ENCODE results near the gene PTPRD.

The PTPRD gene

GRCh38 chr9:9612755-9613154, 1000.0 kb downstream of the PTPRD start:
- DNase-seq (ENCODE audit: low read depth, low spot score) = no peak

- no peak for DNase-seq (ENCODE audit: low read depth, low spot score)
Measured at GRCh38 chr9:9612270-9612669, 1000.5 kb downstream of the PTPRD start.

GRCh38 chr9:9605681-9606080, 1007.1 kb downstream of the PTPRD start:
- DNase-seq (ENCODE audit: low read depth, low spot score) = no peak

DNA sequence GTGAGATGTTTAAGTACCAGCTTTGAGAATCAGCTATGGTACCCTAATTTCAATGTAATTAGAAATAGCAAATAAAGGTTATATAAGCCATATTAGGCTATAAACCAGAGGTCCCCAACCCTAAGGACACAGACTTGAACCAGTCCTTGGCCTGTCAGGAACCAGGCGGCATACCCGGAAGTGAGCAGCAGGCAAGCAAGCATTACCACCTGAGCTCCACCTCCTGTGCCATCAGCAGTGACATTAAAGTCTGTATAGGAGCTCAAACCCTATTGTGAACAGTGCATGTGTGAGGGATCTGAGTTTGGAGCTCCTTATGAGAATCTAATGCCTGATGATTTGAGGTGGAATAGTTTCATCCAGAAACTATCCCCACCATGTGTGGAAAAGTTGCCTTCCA, 1009.5 kb downstream of the PTPRD start:
- DNase-seq (ENCODE audit: low read depth, low spot score) = no peak

GRCh38 chr9:9598723-9599122, 1014.1 kb downstream of the PTPRD start:
- DNase-seq (ENCODE audit: low read depth, low spot score) = no peak

- no peak for DNase-seq (ENCODE audit: low read depth, low spot score)
Measured at GRCh38 chr9:9592104-9592503, 1020.7 kb downstream of the PTPRD start.

GRCh38 chr9:9585920-9586319, 1026.9 kb downstream of the PTPRD start:
- no peak for DNase-seq (ENCODE audit: low read depth, low spot score)

GRCh38 chr9:9574080-9574479, 1038.7 kb downstream of the PTPRD start:
- DNase-seq (ENCODE audit: low read depth, low spot score) = no peak

GRCh38 chr9:9565700-9566099, 1047.1 kb downstream of the PTPRD start:
- DNase-seq (ENCODE audit: low read depth, low spot score) = no peak

DNA sequence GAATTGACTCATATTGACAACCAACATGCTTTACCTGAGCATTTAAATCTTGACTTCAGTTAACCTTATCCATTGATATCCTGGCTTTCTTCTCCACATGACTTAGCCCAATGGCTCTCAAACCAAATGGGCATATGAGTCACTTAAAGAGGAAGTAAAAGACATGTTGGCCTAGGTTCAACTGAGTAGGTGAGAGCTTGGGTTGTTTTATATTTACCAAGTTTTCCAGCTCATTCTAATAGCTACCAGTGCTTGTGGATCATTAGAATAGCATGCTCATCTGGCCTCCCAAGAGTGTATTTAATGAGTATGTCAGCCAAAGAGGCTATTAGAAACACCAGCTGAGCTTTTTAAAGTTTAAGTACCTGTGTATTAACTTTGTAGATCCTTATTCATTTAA, 1049.0 kb downstream of the PTPRD start:
- DNase-seq (ENCODE audit: low read depth, low spot score) = no peak

GRCh38 chr9:9560382-9561035, 1052.3 kb downstream of the PTPRD start:
- no peak for DNase-seq (ENCODE audit: low read depth, low spot score)

DNA sequence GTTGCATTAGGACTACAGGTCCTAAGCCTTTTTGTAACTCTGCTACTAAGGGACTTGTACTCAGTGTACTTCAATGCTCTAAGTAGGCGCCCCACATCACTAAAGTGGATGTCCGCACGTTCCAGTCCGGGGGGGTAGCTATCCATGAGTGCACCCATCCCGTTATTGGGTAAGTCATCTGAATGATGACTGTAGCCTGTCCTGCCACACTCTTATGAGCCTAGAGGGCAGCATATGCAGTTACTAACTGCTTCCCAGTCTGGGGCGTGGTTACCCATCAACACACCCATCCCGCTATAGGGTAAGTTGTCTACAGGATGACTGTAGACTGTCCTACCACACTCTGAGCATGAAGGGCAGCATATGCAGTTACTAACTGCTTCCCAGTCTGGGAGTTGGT, 1053.9 kb downstream of the PTPRD start:
- no peak for DNase-seq (ENCODE audit: low read depth, low spot score)

GRCh38 chr9:9557804-9558334, 1054.9 kb downstream of the PTPRD start:
- no peak for DNase-seq (ENCODE audit: low read depth, low spot score)

- no peak for DNase-seq (ENCODE audit: low read depth, low spot score)
Measured at GRCh38 chr9:9556865-9557803, 1055.7 kb downstream of the PTPRD start.

GRCh38 chr9:9552665-9553064, 1060.1 kb downstream of the PTPRD start:
- DNase-seq (ENCODE audit: low read depth, low spot score) = no peak

- DNase-seq (ENCODE audit: low read depth, low spot score) = no peak
Measured at GRCh38 chr9:9538766-9539165, 1074.0 kb downstream of the PTPRD start.

DNA sequence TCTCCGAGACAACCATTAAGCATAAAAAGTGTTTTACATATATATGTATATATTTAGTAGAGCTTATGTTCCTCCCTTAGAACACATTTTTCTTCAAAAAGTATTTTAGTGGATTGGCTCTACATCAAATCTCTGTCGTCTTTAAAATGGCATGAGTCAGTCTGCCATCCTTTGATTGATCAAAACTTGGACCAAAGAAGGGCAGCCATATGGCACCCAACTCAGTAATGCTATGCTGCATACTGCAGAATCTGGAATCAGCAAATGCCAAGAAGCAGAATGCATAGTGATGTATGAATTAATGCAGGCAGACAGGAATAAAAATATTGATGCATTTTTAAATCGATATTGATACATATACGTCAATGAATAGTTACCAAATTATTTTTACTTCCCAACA, 1074.4 kb downstream of the PTPRD start:
- DNase-seq (ENCODE audit: low read depth, low spot score) = no peak

DNA sequence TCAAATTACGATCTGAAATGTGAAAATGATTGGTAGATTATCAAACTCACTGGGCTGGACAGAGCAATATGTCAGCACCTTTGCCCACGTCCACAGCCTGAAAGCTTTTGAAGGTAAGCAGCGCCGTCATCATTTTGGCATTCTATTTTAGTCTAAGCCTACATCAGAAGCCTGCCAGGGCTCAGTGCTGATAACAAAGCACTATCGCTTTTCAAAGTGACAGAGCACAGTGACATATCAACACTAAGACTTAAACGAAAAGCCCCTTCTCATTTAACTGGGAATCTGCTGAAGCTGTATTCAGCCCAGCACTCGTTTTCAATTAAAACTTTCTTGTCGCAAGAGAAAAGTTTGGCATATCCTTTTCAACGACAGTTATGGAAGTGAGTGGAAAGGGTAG, 1076.3 kb downstream of the PTPRD start:
- DNase-seq (ENCODE audit: low read depth, low spot score) = no peak

DNA sequence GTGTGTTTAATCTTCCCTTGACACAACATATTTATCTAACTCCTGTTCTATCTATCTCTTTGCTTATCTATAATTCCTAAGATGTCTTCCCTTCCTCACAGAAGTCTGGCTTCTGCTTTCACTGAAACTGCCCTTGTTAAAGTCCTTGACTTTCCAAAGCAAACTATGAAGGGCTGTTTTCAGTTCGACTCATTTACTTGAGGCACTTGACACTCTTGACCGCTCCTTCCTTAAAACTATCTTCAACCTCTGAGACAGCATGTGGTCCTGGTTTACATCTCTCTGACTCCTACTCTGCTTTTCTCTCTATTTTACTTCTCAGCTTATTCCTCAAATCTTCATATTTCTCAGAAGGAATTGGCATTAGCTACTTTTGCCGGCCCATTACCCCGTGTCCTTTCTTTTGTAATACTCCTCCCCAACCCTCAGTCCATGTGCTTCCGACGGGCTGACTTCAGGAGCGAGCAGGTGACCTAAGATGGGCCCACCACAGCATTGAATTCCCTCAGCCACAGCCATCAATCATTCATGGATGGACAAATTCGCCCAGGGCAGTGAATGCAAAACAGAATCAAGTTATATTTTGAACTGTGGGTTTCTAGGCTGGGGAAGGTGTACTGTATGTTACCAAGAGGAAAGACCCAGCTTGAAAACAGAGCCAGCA, 1089.2 kb downstream of the PTPRD start:
- no peak for DNase-seq (ENCODE audit: low read depth, low spot score)

- DNase-seq (ENCODE audit: low read depth, low spot score) = no peak
Measured at GRCh38 chr9:9522406-9522805, 1090.4 kb downstream of the PTPRD start.

DNA sequence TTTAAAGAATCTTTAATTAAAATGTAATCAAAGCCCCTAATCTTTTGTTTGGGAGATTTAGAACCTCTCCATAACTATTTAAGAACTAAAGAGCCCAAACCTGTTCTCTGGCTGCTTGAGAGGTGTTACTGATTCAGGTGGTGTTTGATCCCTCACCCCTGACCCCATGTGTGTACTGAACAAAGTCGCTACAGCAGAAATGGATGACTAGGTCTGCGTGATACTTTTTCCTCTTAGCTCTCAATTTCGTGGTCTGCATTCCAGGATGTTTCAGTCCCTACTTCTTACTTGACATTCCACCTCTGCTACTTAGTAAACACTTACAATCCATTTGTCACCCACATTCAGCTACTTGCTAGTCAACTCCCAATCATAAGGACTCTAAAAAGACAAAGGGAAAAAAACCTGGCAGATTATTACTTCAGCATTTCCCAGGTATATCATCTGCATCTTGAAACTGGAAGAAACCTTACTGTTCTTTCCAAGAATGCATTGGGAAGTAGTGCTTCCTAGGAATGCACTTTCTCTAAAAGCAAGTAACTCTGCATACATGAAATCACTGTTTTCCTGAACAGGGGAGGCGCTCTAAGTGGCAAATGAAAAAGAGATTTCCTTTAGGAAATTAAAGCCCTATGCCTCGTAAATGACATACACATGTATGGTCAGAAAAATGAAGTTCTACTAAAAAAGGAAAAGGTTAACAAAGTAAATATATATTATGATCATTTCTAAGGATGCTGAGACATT, 1091.6 kb downstream of the PTPRD start:
- DNase-seq (ENCODE audit: low read depth, low spot score) = no peak

GRCh38 chr9:9504869-9505268, 1107.9 kb downstream of the PTPRD start:
- DNase-seq (ENCODE audit: low read depth, low spot score) = no peak
